Smooth muscle cell (in vitro differentiated cells): Measurements from ENCODE around the gene LY6G6F. TPM values are rescaled to one million over a fixed set of nuclear protein-coding genes. Genes with fewer than 3 reads are reported as not detected.

ENCODE experiments used
- DNase-seq: peaks from one replicate; lab custom pipeline; 2025; ENCODE audit not compliant: unreplicated experiment; lab: John Stamatoyannopoulos, UW
- H2AFZ ChIP-seq: fragments of 200-600 bp; sonication (generic); 2 replicates; pipeline ENCODE4 v1.6.0; 2016; ENCODE audit warnings: antibody characterized with exemption, low read depth, mild to moderate bottlenecking
- H3F3A ChIP-seq: fragments of 200-600 bp; sonication (generic); 2 replicates; pipeline ENCODE4 v1.6.0; 2017; ENCODE audit warnings: antibody characterized with exemption, low read depth
- H3K27ac ChIP-seq: fragments of 200-600 bp; sonication (generic); 2 replicates; pipeline ENCODE4 v1.5.1; 2016; ENCODE audit warnings: low read depth, mild to moderate bottlenecking
- H3K27me3 ChIP-seq: fragments of 200-600 bp; sonication (generic); 2 replicates; pipeline ENCODE4 v1.6.1; 2016; ENCODE audit warnings: low read depth, mild to moderate bottlenecking
- H3K36me3 ChIP-seq: fragments of 200-600 bp; sonication (generic); 2 replicates; pipeline ENCODE4 v1.5.1; 2016; ENCODE audit warnings: low read depth
- H3K4me1 ChIP-seq: fragments of 200-600 bp; sonication (generic); 2 replicates; pipeline ENCODE4 v1.5.1; 2016; ENCODE audit warnings: low read depth
- H3K4me2 ChIP-seq: fragments of 200-600 bp; sonication (generic); 2 replicates; pipeline ENCODE4 v1.6.0; 2016; ENCODE audit warnings: mild to moderate bottlenecking
- H3K4me3 ChIP-seq: fragments of 200-600 bp; sonication (generic); 2 replicates; pipeline ENCODE4 v1.5.1; 2016; ENCODE audit warnings: mild to moderate bottlenecking
- H3K79me2 ChIP-seq: fragments of 200-600 bp; sonication (generic); 2 replicates; pipeline ENCODE4 v1.6.0; 2016; ENCODE audit warnings: low read depth, mild to moderate bottlenecking
- H3K9ac ChIP-seq: fragments of 200-600 bp; sonication (generic); 2 replicates; pipeline ENCODE4 v1.6.0; 2016; ENCODE audit warnings: low read depth
- H3K9me3 ChIP-seq: fragments of 200-600 bp; sonication (generic); replicated peaks from 2 replicates; pipeline ENCODE4 v1.5.1; 2016; ENCODE audit warnings: low read depth
- H4K20me1 ChIP-seq: fragments of 200-600 bp; sonication (generic); 2 replicates; pipeline ENCODE4 v1.6.0; 2016; ENCODE audit warnings: low read depth
- WGBS: methylation state at CpG from one replicate; pipeline ENCODE4 v1.1.7; 2016; ENCODE audit warnings: low lambda C conversion rate; 5-methylcytosine and 5-hydroxymethylcytosine counted together
- microRNA-seq: library from miRNA; unstranded; fragments of <30 nt; microRNA quantifications from one replicate; pipeline ENCODE4, GENCODE V29; 2016; ENCODE audit warnings: borderline number of aligned reads
- polyA plus RNA-seq: library from polyadenylated mRNA; unstranded; fragments of >200 nt; fragmentation: Nextera tagmentation; extraction: Ambion mirVana; gene quantifications from 2 replicates; pipeline ENCODE4 v1.2.1, GENCODE V29; 2016
- small RNA-seq: library from RNA; depleted of rRNA; stranded (forward); fragments of <200 nt; gene quantifications from one replicate; pipeline ENCODE3, GENCODE V24; 2014
- total RNA-seq: library from RNA; depleted of rRNA; stranded (reverse); fragments of >200 nt; gene quantifications from 2 replicates; pipeline ENCODE4 v1.2.3, GENCODE V29; 2014
- TF ChIP-seq, protein P1 (sequence below): fragments of 200-600 bp; sonication (generic); IDR thresholded peaks from 2 replicates; pipeline ENCODE4 v1.5.1; 2017; ENCODE audit warnings: borderline replicate concordance, mild to moderate bottlenecking, antibody characterized with exemption; ENCODE audit not compliant: insufficient read depth, poor library complexity, severe bottlenecking

Gene LY6G6F
- total and polyA plus RNA-seq, 2 experiments from 2014 or later = not detected

DNA sequence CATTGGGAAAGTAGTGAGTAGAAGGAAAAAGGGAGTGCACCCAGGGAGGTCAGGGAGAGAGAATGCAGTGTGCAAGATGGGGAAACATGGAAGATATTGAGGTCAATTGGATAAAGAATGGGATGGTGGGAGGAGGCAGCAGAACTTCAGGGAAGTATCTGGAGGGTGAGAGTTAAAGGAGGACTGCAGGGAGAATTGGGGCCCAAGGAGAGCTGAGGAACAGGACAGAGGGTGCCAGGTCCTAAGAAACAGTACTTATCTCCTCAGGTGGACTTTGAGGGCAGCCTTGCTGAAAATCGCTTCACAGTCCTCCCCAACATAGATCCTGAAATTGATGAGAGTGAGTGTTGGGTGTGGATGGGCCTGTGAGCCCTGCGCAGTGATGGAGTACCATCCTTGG lies 51.6 kb downstream of the LY6G6F start:
- H3K9ac ChIP-seq = no peak overlapping the region
- no peak overlapping the region for H2AFZ ChIP-seq
- no peak overlapping the region for H3K4me3 ChIP-seq
- H3K4me2 ChIP-seq = no peak overlapping the region
- DNase-seq = no peak
- no peaks in the 10 kb centered on the region for H3K36me3 ChIP-seq
- H3K4me1 ChIP-seq = peaks cover 6% of the 10 kb centered on the region
- no peaks in the 10 kb centered on the region for H3F3A ChIP-seq
- no peaks in the 10 kb centered on the region for H3K27me3 ChIP-seq
- no peaks in the 10 kb centered on the region for H3K9me3 ChIP-seq
- H3K79me2 ChIP-seq = no peaks in the 10 kb centered on the region
- H3K27ac ChIP-seq = no peak overlapping the region
- 100% methylated on average over 2 of the region's 2 CpGs for WGBS
- H4K20me1 ChIP-seq = no peaks in the 10 kb centered on the region
- TF ChIP-seq, protein P1, sequence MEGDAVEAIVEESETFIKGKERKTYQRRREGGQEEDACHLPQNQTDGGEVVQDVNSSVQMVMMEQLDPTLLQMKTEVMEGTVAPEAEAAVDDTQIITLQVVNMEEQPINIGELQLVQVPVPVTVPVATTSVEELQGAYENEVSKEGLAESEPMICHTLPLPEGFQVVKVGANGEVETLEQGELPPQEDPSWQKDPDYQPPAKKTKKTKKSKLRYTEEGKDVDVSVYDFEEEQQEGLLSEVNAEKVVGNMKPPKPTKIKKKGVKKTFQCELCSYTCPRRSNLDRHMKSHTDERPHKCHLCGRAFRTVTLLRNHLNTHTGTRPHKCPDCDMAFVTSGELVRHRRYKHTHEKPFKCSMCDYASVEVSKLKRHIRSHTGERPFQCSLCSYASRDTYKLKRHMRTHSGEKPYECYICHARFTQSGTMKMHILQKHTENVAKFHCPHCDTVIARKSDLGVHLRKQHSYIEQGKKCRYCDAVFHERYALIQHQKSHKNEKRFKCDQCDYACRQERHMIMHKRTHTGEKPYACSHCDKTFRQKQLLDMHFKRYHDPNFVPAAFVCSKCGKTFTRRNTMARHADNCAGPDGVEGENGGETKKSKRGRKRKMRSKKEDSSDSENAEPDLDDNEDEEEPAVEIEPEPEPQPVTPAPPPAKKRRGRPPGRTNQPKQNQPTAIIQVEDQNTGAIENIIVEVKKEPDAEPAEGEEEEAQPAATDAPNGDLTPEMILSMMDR = no peak

Small RNA genes within 50 kb of the gene (microRNA-seq; reads per million reads assigned to microRNA genes)
- gene MIR4646 = 4.7 reads per million

Small RNA genes within 50 kb of the gene (small RNA-seq; reads per million reads assigned to genes)
- not detected for gene LY6G6D
- gene MIR4646 = not detected
- not detected for gene RF00019
- 0.11 reads per million for gene RNU6-850P

Other genes starting within 250 kb of the LY6G6F start
Only the 30 nearest of the 39 such genes appear.
- 8.1 and 28.2 TPM in 2 replicates for gene NFKBIL1, start 159.3 kb upstream of the LY6G6F start, total RNA-seq
- 23.5 and 25.9 TPM in 2 replicates for gene NFKBIL1, start 159.3 kb upstream of the LY6G6F start, polyA plus RNA-seq
- gene LTA, start 134.6 kb upstream of the LY6G6F start, total RNA-seq = 1.8 TPM in 1 of 2 replicates, not detected in the other
- 0.74 TPM in 1 of 2 replicates, not detected in the other for gene LTA, start 134.6 kb upstream of the LY6G6F start, polyA plus RNA-seq
- 0.94 and 3.0 TPM in 2 replicates for gene TNF, start 131.3 kb upstream of the LY6G6F start, total RNA-seq
- 1.5 and 2.4 TPM in 2 replicates for gene TNF, start 131.3 kb upstream of the LY6G6F start, polyA plus RNA-seq
- 1.5 TPM in 1 of 2 replicates, not detected in the other for gene LTB, start 124.4 kb upstream of the LY6G6F start, total RNA-seq
- 0.75 and 6.3 TPM in 2 replicates for gene LTB, start 124.4 kb upstream of the LY6G6F start, polyA plus RNA-seq
- not detected in 2 replicates for gene LST1, start 120.6 kb upstream of the LY6G6F start, total RNA-seq
- 1.4 and 1.7 TPM in 2 replicates for gene LST1, start 120.6 kb upstream of the LY6G6F start, polyA plus RNA-seq
- not detected in 2 replicates for gene NCR3, start 113.9 kb upstream of the LY6G6F start, total RNA-seq
- gene NCR3, start 113.9 kb upstream of the LY6G6F start, polyA plus RNA-seq = 0.22 and 0.48 TPM in 2 replicates
- gene AIF1, start 91.6 kb upstream of the LY6G6F start, total RNA-seq = not detected in 2 replicates
- not detected in 2 replicates for gene AIF1, start 91.6 kb upstream of the LY6G6F start, polyA plus RNA-seq
- gene PRRC2A, start 86.2 kb upstream of the LY6G6F start, total RNA-seq = 44.7 and 47.6 TPM in 2 replicates
- gene PRRC2A, start 86.2 kb upstream of the LY6G6F start, polyA plus RNA-seq = 58.0 and 75.3 TPM in 2 replicates
- 75.9 and 123 TPM in 2 replicates for gene BAG6, start 54.2 kb upstream of the LY6G6F start, total RNA-seq
- gene BAG6, start 54.2 kb upstream of the LY6G6F start, polyA plus RNA-seq = 74.8 and 85.8 TPM in 2 replicates
- 2.3 and 2.7 TPM in 2 replicates for gene APOM, start 51.0 kb upstream of the LY6G6F start, total RNA-seq
- gene APOM, start 51.0 kb upstream of the LY6G6F start, polyA plus RNA-seq = 1.1 and 2.7 TPM in 2 replicates
- 7.1 and 8.9 TPM in 2 replicates for gene C6orf47, start 46.1 kb upstream of the LY6G6F start, total RNA-seq
- gene C6orf47, start 46.1 kb upstream of the LY6G6F start, polyA plus RNA-seq = 15.5 and 20.1 TPM in 2 replicates
- 12.5 and 17.2 TPM in 2 replicates for gene GPANK1, start 41.9 kb upstream of the LY6G6F start, total RNA-seq
- gene GPANK1, start 41.9 kb upstream of the LY6G6F start, polyA plus RNA-seq = 19.6 and 20.1 TPM in 2 replicates
- gene CSNK2B, start 40.8 kb upstream of the LY6G6F start, total RNA-seq = 228 and 313 TPM in 2 replicates
- 195 and 226 TPM in 2 replicates for gene CSNK2B, start 40.8 kb upstream of the LY6G6F start, polyA plus RNA-seq
- gene LY6G5B, start 36.9 kb upstream of the LY6G6F start, total RNA-seq = 1.5 and 7.5 TPM in 2 replicates
- gene LY6G5B, start 36.9 kb upstream of the LY6G6F start, polyA plus RNA-seq = 5.6 and 16.2 TPM in 2 replicates
- 0.18 and 0.67 TPM in 2 replicates for gene LY6G5C, start 25.8 kb upstream of the LY6G6F start, total RNA-seq
- gene LY6G5C, start 25.8 kb upstream of the LY6G6F start, polyA plus RNA-seq = 3.8 and 5.2 TPM in 2 replicates
- 24.9 and 32.8 TPM in 2 replicates for gene ABHD16A, start 3.5 kb upstream of the LY6G6F start, total RNA-seq
- gene ABHD16A, start 3.5 kb upstream of the LY6G6F start, polyA plus RNA-seq = 39.9 and 40.5 TPM in 2 replicates
- gene LY6G6D, start 8.5 kb downstream of the LY6G6F start, total RNA-seq = not detected in 2 replicates
- gene LY6G6D, start 8.5 kb downstream of the LY6G6F start, polyA plus RNA-seq = not detected in 2 replicates
- gene LY6G6C, start 14.9 kb downstream of the LY6G6F start, total RNA-seq = 3.8 and 5.2 TPM in 2 replicates
- 3.9 and 7.2 TPM in 2 replicates for gene LY6G6C, start 14.9 kb downstream of the LY6G6F start, polyA plus RNA-seq
- gene MPIG6B, start 16.5 kb downstream of the LY6G6F start, total RNA-seq = 0.09 TPM in 1 of 2 replicates, not detected in the other
- 1.1 TPM in 1 of 2 replicates, not detected in the other for gene MPIG6B, start 16.5 kb downstream of the LY6G6F start, polyA plus RNA-seq
- gene DDAH2, start 22.4 kb downstream of the LY6G6F start, total RNA-seq = 62.9 and 104 TPM in 2 replicates
- gene DDAH2, start 22.4 kb downstream of the LY6G6F start, polyA plus RNA-seq = 122 and 134 TPM in 2 replicates
- 373 and 417 TPM in 2 replicates for gene CLIC1, start 29.7 kb downstream of the LY6G6F start, total RNA-seq
- gene CLIC1, start 29.7 kb downstream of the LY6G6F start, polyA plus RNA-seq = 610 and 628 TPM in 2 replicates
- gene MSH5, start 33.1 kb downstream of the LY6G6F start, total RNA-seq = 10.6 and 15.4 TPM in 2 replicates
- gene MSH5, start 33.1 kb downstream of the LY6G6F start, polyA plus RNA-seq = 4.7 and 10.5 TPM in 2 replicates
- not detected in 2 replicates for gene SAPCD1, start 55.8 kb downstream of the LY6G6F start, total RNA-seq
- gene SAPCD1, start 55.8 kb downstream of the LY6G6F start, polyA plus RNA-seq = 1.4 and 1.8 TPM in 2 replicates
- 0.22 and 0.58 TPM in 2 replicates for gene VWA7, start 70.5 kb downstream of the LY6G6F start, total RNA-seq
- 0.08 and 0.28 TPM in 2 replicates for gene VWA7, start 70.5 kb downstream of the LY6G6F start, polyA plus RNA-seq
- 31.9 and 60.8 TPM in 2 replicates for gene VARS1, start 88.9 kb downstream of the LY6G6F start, total RNA-seq
- 76.9 and 80.8 TPM in 2 replicates for gene VARS1, start 88.9 kb downstream of the LY6G6F start, polyA plus RNA-seq
- 62.0 and 91.2 TPM in 2 replicates for gene LSM2, start 100.1 kb downstream of the LY6G6F start, total RNA-seq
- 73.6 and 81.6 TPM in 2 replicates for gene LSM2, start 100.1 kb downstream of the LY6G6F start, polyA plus RNA-seq
- gene HSPA1L, start 108.4 kb downstream of the LY6G6F start, total RNA-seq = 0.63 and 0.94 TPM in 2 replicates
- gene HSPA1L, start 108.4 kb downstream of the LY6G6F start, polyA plus RNA-seq = 0.19 and 1.0 TPM in 2 replicates
- 52.6 and 59.5 TPM in 2 replicates for gene HSPA1A, start 108.7 kb downstream of the LY6G6F start, total RNA-seq
- gene HSPA1A, start 108.7 kb downstream of the LY6G6F start, polyA plus RNA-seq = 61.2 and 71.6 TPM in 2 replicates
- 33.6 and 43.1 TPM in 2 replicates for gene HSPA1B, start 120.9 kb downstream of the LY6G6F start, total RNA-seq
- gene HSPA1B, start 120.9 kb downstream of the LY6G6F start, polyA plus RNA-seq = 30.7 and 36.7 TPM in 2 replicates
- 40.0 and 47.5 TPM in 2 replicates for gene NEU1, start 156.0 kb downstream of the LY6G6F start, total RNA-seq
- gene NEU1, start 156.0 kb downstream of the LY6G6F start, polyA plus RNA-seq = 52.1 and 52.7 TPM in 2 replicates